Gastrocnemius medialis (tissue), 4 donors: ENCODE results near the gene RIOX2.
A peak's percentile ranks its signal among the peaks of the same experiment; 100 is the strongest.

Experiments
- CTCF ChIP-seq, 5 experiments: fragments of 450-650 bp in 3 of 5; fragments of 200-600 bp in 2 of 5; sonication (generic) in 2 of 5; IDR thresholded peaks in 4 of 5; conservative IDR thresholded peaks in 1 of 5; 1 replicate in 4 of 5; 2 replicates in 1 of 5; pipeline ENCODE4 v1.5.1; 2016 to 2019; ENCODE audit warnings: antibody characterized with exemption in 5 of 5, mild to moderate bottlenecking in 3 of 5, moderate library complexity in 3 of 5
- POLR2A ChIP-seq, 2 donors: fragments of 450-650 bp; IDR thresholded peaks; one replicate each; pipeline ENCODE4 v1.6.1; 2017; ENCODE audit warnings: antibody characterized with exemption in 2 of 2, mild to moderate bottlenecking in 2 of 2, moderate library complexity in 2 of 2

GRCh38 chr3:97957617-97958311, 14.5 kb downstream of the RIOX2 start:
- TF ChIP-seq CTCF (IDR thresholded peaks at IDR 0.05 in 4 of 5, conservative IDR thresholded peaks at IDR 0.05 in 1 of 5) (no peak), POLR2A (IDR thresholded peaks at IDR 0.05) (peak in 1 of 2 donors; percentile 54)
